ENCODE results near the gene NBPF14.
A peak's percentile ranks its signal among the peaks of the same experiment; 100 is the strongest.
"Not testable (repeated sequence)": the region's sequence is repeated elsewhere in the genome, so short reads cannot be mapped to it uniquely, and the experiment has no call there.

Gene NBPF14, protein sequence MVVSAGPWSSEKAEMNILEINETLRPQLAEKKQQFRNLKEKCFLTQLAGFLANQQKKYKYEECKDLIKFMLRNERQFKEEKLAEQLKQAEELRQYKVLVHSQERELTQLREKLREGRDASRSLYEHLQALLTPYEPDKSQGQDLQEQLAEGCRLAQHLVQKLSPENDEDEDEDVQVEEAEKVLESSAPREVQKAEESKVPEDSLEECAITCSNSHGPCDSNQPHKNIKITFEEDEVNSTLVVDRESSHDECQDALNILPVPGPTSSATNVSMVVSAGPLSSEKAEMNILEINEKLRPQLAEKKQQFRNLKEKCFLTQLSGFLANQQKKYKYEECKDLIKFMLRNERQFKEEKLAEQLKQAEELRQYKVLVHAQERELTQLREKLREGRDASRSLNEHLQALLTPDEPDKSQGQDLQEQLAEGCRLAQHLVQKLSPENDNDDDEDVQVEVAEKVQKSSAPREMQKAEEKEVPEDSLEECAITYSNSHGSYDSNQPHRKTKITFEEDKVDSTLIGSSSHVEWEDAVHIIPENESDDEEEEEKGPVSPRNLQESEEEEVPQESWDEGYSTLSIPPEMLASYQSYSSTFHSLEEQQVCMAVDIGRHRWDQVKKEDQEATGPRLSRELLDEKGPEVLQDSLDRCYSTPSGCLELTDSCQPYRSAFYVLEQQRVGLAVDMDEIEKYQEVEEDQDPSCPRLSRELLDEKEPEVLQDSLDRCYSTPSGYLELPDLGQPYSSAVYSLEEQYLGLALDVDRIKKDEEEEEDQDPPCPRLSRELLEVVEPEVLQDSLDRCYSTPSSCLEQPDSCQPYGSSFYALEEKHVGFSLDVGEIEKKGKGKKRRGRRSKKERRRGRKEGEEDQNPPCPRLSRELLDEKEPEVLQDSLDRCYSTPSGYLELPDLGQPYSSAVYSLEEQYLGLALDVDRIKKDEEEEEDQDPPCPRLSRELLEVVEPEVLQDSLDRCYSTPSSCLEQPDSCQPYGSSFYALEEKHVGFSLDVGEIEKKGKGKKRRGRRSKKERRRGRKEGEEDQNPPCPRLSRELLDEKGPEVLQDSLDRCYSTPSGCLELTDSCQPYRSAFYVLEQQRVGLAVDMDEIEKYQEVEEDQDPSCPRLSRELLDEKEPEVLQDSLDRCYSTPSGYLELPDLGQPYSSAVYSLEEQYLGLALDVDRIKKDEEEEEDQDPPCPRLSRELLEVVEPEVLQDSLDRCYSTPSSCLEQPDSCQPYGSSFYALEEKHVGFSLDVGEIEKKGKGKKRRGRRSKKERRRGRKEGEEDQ (N-terminal part only)

DNA sequence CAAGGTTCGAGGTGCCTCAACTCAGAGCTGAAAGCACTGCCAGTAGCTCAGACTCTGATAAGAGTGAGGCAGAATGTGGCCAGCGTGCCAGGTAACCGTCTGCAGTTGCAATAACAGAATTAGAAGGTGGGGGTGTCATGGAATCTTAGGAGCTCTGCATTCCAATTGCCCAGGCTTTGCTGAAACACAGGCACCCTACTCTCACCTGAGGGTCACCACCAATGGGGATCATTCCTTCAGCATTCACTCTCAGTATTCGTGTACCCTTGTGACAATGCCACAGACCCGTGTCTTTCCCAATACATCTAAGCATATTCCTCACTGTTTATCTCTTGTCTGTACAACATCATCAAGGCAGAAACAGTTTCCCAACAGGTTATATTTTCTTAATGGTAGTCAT is at the start of gene NBPF14:
Gene NBPF14 (minus strand): TSS at position 101 of the 400 bp plus-strand sequence. CDS start 294 bp downstream, outside the sequence.
- not testable (repeated sequence) for DNase-seq

DNA sequence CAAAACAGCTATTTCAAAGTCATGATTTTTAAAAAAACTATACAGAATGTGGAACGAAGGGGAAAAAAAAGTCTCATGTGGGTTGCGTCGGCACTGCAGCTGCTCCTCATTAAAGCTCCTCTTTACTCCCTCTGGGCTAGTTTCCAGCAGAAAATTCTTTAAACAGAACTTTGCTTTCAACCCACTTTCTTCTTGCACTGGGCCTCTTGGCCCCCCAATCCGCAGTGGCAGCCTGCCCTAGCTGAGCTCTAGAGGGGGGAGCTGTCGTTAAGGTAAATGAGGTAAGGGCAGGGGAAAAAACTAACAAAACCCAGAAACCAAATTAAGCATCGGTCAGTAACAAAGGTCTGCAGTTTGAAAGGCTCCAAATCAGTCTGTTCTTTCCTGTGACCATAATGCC is 29.6 kb upstream of the NBPF14 start:
- not testable (repeated sequence) for DNase-seq

DNA sequence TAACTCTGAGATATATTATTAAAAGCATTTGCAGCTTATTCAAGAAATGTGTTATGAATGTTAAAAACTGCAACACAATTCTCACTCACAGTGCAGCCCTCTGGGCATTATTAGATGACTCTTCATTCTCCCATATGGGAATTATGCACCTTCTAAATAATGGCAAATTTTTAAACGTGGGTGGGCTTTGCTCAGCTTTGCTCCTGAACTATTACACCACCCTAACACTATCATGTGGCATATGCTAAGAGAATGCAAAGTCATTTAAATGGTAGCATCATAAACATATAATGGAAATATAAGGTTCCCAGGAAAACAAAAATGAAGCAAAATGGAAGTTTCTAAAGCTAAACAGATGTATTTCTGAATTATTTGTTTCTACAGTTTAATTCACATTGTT is 22.4 kb upstream of the NBPF14 start:
- DNase-seq: not testable (repeated sequence)

DNA sequence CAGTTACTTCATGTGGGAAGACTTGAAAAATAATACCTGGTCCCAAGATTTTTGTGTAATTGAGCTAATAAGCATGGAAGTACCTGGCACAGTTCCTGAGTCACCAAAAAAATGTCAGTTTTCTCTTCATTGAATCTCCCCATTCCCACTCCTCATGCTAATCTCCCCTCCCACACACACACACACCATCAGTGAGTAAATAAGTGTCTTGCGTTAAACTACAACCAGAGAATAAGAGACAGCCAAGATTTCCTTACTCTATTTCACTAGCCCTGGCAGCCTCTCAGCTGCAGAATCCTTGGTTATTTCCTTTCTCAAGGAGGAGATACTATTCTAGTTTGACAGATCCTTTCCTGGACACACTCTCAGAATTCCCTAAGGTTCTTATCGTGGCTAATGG is 9.5 kb upstream of the NBPF14 start:
- not testable (repeated sequence) for DNase-seq

DNA sequence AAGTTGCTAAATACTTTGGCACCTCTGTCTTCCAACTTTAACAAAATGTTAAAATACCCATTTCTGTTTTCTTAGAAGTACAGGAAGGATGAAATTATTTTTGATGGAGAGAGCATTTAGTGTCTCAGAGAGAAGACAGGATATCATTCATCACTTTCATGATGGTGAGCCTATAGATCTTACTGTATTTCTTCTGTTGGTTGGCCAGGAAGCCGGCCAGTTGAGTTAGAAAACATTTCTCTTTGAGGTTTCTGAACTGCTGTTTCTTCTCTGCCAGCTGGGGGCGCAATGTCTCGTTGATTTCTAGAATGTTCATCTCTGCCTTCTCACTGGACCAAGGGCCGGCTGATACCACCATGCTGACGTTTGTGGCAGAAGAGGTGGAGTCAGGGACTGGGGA is 451 bp downstream of the NBPF14 start:
- DNase-seq: not testable (repeated sequence)

DNA sequence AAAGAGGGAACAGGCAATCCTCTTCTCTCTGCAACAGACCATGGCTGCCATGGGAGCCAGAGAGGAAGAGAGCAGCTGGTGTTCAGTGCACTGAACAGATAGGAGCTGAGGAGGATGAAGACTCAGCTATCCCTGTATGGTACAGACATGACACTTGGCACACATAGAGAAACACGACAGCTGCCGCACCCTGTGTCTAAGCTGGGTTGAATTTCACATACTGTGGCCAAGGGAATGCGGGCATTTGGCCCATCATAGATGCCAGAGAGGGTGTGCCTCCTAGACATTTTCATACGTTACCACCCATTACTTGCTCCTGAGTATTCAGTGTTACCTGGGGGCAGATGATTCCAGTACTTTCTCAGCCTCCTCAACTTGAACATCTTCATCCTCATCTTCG is 4.7 kb downstream of the NBPF14 start:
- DNase-seq: not testable (repeated sequence)

DNA sequence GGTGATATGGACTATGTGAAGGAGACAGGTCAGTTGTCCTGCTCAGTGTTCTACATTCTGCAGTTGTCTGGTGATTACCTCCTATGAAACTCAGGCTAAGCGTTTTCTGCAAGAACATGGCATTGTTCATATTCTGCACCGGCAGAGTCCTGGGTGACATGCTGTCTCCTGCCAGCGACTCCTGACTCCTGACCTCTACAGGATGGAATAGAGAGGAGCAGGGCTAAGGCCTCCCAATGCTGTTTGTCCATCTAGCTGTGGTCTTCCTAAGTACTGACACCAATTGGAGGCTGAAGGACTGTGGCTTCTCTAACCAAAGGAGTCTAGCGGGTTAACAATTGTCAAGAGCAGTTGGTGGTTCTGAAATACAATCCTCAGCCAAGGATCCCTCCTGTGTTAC is 63.7 kb downstream of the NBPF14 start:
- not testable (repeated sequence) for DNase-seq

DNA sequence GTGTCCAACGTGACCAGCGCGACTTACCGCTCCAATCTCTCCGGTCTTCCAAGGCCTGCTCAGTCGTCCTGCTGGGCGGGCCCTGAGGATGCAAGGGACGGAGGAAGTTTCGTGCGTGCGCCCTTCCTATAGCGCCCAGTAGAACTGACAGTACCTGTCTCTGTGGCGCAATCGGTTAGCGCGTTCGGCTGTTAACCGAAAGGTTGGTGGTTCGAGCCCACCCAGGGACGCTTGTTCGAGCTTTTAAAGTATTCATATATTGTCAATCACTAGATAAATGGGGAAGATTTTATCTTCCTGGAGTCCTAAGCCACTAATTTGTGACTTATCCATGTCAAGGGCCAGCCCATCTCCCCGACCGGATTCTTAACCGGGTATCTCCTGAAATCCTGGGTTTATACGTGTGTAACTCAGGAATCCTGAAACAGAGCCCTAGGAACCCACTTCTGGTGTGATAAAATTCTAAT is 66.7 kb downstream of the NBPF14 start:
- DNase-seq: peak; percentile 48 to 77 (median 68)

DNA sequence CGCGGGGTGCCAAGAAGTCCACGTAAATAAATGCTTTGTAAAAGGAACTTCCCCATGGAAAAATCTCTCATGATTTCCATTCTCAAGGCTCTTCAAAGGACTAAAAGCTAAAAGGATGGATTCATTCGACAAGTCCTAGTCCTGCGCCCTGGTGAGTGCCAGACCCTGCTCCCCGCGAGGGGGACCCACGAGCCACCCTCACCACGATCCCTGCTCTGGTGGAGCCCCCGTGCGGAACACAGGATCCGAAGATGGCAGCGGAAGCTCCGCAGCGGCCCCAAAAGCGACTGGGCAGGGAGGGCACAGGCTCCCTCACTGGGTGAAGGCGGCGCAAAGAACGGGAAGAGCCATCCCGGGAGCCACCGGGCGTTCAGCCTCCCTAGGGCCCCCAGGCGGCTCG is 67.2 kb downstream of the NBPF14 start:
- not testable (repeated sequence) for DNase-seq

DNA sequence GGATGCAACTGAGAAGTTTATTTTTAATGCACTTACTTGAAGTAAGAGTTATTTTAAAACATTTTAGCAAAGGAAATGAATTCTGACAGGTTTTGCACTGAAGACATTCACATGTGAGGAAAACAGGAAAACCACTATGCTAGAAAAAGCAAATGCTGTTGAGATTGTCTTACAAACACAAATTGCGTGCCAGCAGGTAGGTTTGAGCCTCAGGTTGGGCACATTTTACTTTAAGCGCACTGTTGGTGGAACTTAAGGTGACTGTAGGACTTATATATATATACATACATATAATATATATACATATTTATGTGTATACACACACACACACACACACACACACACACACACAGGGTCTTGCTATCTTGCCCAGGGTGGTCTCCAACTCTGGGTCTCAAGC is 69.2 kb downstream of the NBPF14 start:
- peak in 3 of 6 experiments; percentile 4 to 33 (median 29) for DNase-seq

DNA sequence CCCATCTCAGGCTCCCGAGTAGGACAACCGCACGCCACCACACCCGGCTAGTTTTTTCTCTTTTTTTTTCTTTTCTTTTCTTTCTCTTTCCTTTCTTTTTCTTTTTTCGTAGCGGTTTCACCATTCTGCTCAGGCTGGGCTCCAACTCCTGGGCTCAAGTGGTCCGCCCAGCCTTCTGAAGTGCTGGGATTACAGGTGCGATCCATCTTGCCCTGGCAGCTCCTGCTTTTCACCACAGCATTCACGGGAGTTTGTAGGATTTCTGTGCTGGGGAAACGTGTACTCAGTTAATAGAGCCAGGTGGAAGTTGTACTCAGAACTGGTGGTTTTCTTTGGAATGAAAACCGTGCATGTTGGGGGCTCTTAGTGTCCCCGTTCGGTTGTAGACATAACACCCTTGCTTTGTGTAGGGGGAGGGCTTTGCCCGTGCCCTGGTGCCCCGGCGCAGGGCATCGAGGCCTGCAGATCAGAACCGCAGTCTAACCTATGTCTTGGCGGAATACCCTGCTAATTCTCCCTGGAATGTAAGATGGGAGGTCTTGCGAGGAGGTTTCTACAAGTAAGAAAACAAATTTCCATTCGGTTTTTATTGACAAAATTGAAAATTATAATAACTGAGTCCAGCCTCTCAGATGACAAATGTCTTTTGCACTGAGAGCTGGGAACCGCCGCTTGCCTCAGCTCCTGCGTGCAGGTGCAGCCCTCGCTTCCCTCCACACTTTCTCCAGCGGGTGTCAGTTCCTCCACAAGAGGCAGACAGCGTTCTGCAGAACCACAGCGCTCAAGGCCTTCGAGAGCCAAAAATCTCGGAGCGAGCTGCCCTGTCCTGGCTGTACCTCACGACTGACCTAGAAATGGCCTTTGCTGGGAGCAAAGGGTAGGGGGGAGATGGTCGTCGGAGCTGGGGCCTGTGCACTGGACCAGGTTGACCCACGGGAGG is 72.3 kb downstream of the NBPF14 start:
- not testable (repeated sequence) for DNase-seq

DNA sequence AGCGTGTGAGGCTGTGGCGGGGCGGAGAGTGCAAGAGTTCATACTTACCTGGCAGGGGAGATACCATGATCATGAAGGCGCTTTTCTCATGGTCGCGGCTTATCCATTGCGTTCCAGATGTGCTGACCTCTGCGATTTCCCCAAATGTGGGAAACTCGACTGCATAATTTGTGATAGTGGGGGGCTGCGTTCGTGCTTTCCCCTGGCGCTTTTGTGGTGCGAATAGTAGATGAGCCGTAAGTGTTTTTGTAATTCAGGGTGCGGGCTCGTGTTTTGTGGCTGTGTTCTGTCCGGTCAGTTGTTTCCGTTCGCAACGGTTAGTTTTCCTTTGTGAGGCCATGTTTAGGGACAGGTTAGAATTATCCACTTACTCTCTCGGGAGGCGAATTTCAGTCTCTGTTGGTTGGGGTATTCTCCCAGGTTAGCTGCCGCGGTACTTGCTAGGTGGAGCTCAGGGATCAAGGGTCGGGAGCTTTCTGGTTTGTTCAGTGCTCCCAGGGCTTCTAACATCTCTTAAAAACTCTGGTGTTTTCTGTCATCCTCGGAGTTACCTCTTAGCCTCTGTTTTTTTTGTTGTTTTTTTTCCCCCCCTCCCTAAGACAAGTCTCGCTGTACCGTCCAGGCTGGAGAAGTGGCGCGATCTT is 73.1 kb downstream of the NBPF14 start:
- peak; percentile 74 to 92 (median 86) for DNase-seq

DNA sequence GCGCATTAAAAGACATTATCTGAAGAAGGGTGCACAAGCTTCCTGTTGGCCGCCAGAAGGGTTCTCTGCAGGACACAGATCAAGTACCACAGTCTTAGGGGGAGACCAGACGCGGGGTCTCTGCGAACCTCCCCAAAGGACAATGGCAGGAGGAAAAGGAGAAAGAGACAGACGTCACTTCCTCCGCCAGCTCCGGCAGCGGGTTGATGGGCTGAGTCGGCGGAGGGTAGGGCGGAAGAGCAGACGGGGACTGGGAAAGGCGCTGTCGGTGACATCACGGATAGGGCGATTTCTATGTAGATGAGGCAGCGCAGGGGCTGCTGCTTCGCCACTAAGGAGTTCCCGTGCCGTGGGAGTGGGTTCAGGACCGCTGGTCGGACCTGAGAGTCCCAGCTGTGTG is 73.7 kb downstream of the NBPF14 start:
- peak; percentile 72 to 85 (median 78) for DNase-seq

DNA sequence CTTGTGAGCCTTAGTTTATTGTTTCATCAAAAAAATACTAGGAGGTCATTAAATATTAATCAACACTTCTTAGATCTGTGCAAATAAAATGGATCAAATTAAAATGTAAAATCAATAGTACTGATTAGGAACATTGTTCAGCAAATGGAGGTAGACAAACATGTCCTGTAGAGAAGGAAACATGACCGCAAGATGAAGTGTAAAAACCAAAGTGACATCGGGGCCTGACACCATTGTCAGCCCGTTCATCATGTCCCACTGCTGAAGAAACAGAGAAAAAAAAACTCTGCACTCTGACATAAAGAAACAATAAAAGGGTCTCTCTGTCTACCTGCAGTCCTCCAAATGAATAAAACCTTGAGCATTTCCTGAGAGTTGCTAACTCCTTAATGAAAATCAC is 81.5 kb downstream of the NBPF14 start:
- not testable (repeated sequence) for DNase-seq

DNA sequence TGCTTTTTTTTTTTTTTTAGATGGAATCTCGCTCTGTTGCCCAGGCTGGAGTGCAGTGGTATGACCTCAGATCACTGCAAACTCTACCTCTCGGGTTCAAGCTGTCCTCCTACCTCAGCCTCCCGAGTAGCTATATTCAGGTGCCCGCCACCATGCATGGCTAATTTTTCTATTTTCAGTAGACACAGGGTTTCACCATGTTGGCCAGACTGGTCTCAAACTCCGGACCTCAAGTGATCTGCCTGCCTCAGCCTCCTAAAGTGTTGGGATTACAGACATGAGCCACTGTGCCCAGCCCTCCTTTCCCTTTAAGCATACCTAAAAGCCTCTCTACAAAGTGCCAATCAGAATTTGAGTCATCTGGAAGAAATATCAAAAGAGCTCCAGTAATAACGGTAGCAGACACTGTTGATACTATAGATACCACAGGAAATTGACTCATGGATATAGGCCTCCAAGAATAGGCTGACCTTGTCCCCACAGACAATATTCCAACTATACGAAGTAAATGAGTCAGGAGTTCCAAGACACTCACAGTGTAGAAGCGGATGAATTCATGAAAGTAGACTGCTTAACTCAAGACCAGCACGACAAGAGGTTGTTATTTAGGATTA is 83.1 kb downstream of the NBPF14 start:
- not testable (repeated sequence) for DNase-seq

DNA sequence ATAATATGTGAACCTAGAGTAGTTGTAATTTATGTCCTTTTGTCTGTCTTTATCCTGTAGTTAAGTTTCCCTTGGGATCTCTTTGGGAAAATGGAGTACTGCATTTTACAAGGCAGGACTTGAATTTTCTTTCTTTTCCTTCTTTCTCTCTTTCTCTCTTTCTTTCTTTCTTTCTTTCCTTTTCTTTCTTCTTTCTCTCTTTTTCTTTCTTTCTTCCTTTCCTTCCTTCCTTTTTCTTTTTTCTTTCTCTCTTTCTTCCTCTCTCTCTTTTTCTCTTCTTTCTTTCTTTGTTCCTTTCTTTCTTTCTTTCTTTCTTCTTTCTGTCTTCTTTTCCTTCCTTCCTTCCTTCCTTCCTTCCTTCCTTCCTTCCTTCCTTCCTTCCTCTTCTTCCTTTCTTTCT is 101.9 kb downstream of the NBPF14 start:
- not testable (repeated sequence) for DNase-seq

DNA sequence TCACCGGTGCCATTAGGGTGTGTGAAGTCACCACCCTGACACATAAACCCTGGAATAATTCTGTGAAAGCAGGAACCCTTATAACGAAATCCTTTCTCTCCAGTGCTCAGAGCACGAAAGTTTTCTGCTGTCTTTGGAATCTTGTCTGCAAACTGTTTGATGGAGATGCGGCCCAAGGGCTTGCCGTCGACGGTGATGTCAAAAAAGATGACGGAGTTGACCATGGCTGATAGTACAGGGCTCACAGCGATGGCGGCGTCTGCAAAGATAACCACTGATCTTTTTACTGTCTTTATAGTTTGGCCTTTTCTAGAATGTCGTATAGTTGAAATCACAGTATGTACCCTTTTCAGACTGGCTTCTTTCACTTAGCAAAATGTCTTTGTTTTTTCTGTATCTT is 112.8 kb downstream of the NBPF14 start, which contains the start of gene PPIAL4G:
Gene PPIAL4G (minus strand): TSS at position 274 of the 400 bp plus-strand sequence. CDS start 50 bp downstream, at position 224.
- DNase-seq: not testable (repeated sequence)
